ENCODE data around the gene TMEM81. TPM values are rescaled to one million over a fixed set of nuclear protein-coding genes. Genes with fewer than 3 reads are reported as not detected.

TMEM81 gene
- total and polyA plus RNA-seq, 4 donors: 0.78 to 2.8 (median 0.89) TPM

GRCh38 chr1:205074513-205074912 is 9.7 kb downstream of the TMEM81 start:
- Histone ChIP-seq H3K4me3 (ENCODE audit: low read depth in 1 of 3, low read length in 3 of 3) (no peak overlapping the region), H3K9ac (ENCODE audit: low read depth in 1 of 2, low read length in 2 of 2) (no peak overlapping the region), H3K36me3 (ENCODE audit: control insufficient read depth in 4 of 4, insufficient read depth in 3 of 4, low read depth in 1 of 4, low read length in 3 of 4) (no peaks in the 10 kb centered on the region), H3K4me1 (ENCODE audit: control insufficient read depth in 4 of 4, insufficient read depth in 4 of 4, low read length in 3 of 4) (no peaks in the 10 kb centered on the region), H3K27me3 (ENCODE audit: control insufficient read depth in 4 of 4, insufficient read depth in 4 of 4, low read length in 3 of 4) (no peaks in the 10 kb centered on the region), H3K27ac (ENCODE audit: low read depth in 1 of 2, low read length in 2 of 2) (no peak overlapping the region), H3K9me3 (ENCODE audit: control insufficient read depth in 4 of 4, low read length in 3 of 4) (no peaks in the 10 kb centered on the region)
- DNase-seq (ENCODE audit: low spot score): no peak
- 92% methylated on average over 7 of the region's 7 CpGs for WGBS
- no peak for TF ChIP-seq HNF4A (conservative IDR thresholded peaks at IDR 0.05)
- no peak for TF ChIP-seq ZBTB33 (IDR thresholded peaks at IDR 0.05)
- no peak for TF ChIP-seq CTCF (IDR thresholded peaks at IDR 0.05; ENCODE audit: low read depth, low read length, missing input control)
- TF ChIP-seq RXRA (IDR thresholded peaks at IDR 0.05): no peak
- no peak for TF ChIP-seq NR2F2 (IDR thresholded peaks at IDR 0.05)
- TF ChIP-seq REST (IDR thresholded peaks at IDR 0.05): no peak
- no peak for TF ChIP-seq JUND (IDR thresholded peaks at IDR 0.05)
- TF ChIP-seq RAD21 (IDR thresholded peaks at IDR 0.05): no peak
- TF ChIP-seq FOXA1 (IDR thresholded peaks at IDR 0.05): no peak

GRCh38 chr1:205074084-205074483 is 10.2 kb downstream of the TMEM81 start:
- Histone ChIP-seq H3K27me3 (ENCODE audit: control insufficient read depth in 4 of 4, insufficient read depth in 4 of 4, low read length in 3 of 4) (no peaks in the 10 kb centered on the region), H3K9me3 (ENCODE audit: control insufficient read depth in 4 of 4, low read length in 3 of 4) (no peaks in the 10 kb centered on the region), H3K9ac (ENCODE audit: low read depth in 1 of 2, low read length in 2 of 2) (no peak overlapping the region), H3K4me1 (ENCODE audit: control insufficient read depth in 4 of 4, insufficient read depth in 4 of 4, low read length in 3 of 4) (no peaks in the 10 kb centered on the region), H3K27ac (ENCODE audit: low read depth in 1 of 2, low read length in 2 of 2) (no peak overlapping the region), H3K36me3 (ENCODE audit: control insufficient read depth in 4 of 4, insufficient read depth in 3 of 4, low read depth in 1 of 4, low read length in 3 of 4) (no peaks in the 10 kb centered on the region), H3K4me3 (ENCODE audit: low read depth in 1 of 3, low read length in 3 of 3) (no peak overlapping the region)
- TF ChIP-seq CTCF (IDR thresholded peaks at IDR 0.05; ENCODE audit: low read depth, low read length, missing input control) (no peak), RAD21 (IDR thresholded peaks at IDR 0.05) (no peak), REST (IDR thresholded peaks at IDR 0.05) (no peak), TAF1 (conservative IDR thresholded peaks at IDR 0.05) (no peak), EGR1 (IDR thresholded peaks at IDR 0.05; ENCODE audit: low read depth in 2 of 2) (no peak), NR2F2 (IDR thresholded peaks at IDR 0.05) (no peak), FOXA2 (IDR thresholded peaks at IDR 0.05) (no peak), MAX (IDR thresholded peaks at IDR 0.05) (no peak), FOXA1 (IDR thresholded peaks at IDR 0.05) (no peak)
- DNase-seq (ENCODE audit: low spot score): no peak
- 96% methylated on average over 11 of the region's 11 CpGs for WGBS
